ENCODE measurements around the gene GALNT17.
"Not testable (repeated sequence)": the region's sequence is repeated elsewhere in the genome, so short reads cannot be mapped to it uniquely, and the experiment has no call there.

The GALNT17 gene

DNA sequence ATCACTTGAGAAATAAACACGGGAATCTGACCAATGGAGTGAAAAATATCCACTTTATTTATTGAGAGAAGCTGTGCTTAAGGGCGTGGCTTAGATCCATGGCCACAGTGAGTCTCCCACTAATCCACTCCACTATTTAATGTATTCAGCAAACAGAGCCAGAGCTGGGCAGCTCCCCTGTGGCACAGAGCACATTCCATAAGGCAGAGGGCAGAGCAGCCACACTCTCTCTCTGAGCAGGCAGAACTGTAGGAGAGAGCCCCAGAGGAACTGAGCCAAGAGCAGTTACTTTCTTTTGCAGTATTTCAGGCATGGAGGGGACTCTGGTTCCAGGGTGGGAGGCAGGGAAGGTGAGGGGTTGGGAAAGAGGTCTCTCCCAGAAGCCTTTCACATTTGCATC lies 106.0 kb downstream of the GALNT17 start:
- DNase-seq: no peak

GRCh38 chr7:71238581-71239295 lies 106.8 kb downstream of the GALNT17 start:
- DNase-seq: no peak

DNA sequence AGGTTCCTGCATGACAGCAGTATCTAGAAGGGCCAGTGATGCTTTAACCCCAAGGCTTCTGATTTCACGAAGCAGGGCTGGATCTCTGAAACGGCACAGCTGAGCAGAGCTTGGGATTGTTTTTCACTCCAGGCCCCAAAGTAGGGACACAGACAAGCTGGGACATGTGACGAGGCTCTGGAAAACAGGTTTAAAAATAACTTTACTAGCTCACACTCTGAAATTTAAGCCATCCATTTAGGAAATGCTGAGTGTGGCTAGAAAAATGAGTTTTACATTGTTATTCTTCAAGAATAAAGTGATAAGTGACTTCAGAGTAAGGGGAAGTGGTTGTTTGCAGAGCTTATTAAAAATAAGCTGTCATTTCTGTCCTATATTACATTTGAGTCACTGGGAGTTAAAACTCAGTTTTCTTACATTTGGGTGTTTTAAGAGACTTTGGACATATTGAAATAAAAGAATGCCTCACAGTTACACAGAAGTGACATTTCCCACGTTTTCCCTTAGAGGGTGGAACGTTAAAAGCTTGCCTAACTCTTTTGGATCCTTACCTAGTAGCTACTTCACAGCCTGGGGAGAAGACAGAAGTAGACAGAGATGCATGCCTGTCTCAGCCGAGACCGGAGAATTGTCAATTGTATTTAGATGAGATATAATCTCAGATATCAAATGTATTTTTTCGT lies 107.8 kb downstream of the GALNT17 start:
- DNase-seq: no peak

- DNase-seq: no peak
Measured at GRCh38 chr7:71243736-71244410, 111.9 kb downstream of the GALNT17 start.

GRCh38 chr7:71245038-71245437 lies 113.1 kb downstream of the GALNT17 start:
- DNase-seq: no peak

- DNase-seq: no peak
Measured at GRCh38 chr7:71251706-71252105, 119.8 kb downstream of the GALNT17 start.

DNA sequence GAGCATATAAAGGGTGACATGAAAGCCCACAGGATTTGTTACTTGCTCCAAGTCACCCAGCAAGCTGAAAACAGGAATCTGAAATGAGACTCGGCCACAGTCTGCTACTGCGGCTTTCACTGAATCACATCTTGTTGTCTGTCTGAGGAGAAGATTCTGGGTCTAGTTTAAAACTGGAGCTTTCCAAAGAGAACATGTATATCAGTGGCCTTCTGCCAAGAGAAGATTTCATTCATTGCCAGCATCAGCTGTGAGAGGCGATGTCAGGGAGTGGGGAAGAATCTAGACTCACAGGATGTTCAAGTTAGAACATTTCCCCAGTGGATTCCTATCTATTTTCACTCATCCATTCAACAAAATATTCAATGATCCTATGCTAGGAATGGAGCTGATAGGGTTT lies 122.8 kb downstream of the GALNT17 start:
- no peak for DNase-seq

- DNase-seq: no peak
Measured at GRCh38 chr7:71255537-71256178, 123.7 kb downstream of the GALNT17 start.

DNA sequence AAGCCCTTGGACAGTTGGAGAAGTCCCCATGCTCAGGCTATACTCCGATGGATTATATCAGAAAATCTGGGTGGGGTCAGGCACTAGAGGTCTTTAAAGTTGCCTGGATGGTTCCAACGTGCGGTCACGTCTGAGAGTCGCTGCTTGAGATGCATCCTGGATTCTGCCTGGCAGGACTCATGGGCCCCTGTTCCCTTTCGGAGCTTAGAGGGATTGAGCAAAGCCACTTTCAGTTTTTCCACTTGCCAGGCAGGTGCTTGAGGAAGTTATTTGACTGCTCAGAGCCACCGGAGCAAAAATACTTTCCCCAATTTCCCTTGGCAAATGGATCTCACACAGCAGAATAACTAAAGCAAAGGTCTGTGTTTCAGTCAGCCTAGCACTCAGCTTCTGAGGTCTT lies 129.1 kb downstream of the GALNT17 start:
- DNase-seq: no peak

GRCh38 chr7:71262834-71263233 lies 130.9 kb downstream of the GALNT17 start:
- DNase-seq: not testable (repeated sequence)

- no peak for DNase-seq
Measured at GRCh38 chr7:71264005-71264404, 132.1 kb downstream of the GALNT17 start.

DNA sequence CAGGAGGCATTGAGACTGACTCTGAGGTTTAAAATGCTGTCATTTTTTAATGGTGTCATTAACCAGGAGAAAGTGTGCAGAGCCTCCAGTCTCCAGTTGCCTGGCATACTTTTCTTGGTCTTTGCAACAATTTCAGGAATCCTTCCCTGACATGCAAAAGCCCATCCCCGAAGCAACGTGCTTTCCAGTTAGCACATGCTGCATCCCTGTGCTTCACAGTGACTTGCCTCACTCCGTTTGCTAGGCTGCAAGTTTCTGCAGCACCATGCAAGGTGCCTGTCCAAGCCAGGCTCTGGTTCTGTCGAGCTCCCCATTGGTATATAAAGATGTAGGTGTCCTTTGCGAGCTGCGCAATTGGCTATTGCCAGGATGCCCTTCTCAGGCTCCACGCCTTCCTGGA lies 135.0 kb downstream of the GALNT17 start:
- no peak for DNase-seq

DNA sequence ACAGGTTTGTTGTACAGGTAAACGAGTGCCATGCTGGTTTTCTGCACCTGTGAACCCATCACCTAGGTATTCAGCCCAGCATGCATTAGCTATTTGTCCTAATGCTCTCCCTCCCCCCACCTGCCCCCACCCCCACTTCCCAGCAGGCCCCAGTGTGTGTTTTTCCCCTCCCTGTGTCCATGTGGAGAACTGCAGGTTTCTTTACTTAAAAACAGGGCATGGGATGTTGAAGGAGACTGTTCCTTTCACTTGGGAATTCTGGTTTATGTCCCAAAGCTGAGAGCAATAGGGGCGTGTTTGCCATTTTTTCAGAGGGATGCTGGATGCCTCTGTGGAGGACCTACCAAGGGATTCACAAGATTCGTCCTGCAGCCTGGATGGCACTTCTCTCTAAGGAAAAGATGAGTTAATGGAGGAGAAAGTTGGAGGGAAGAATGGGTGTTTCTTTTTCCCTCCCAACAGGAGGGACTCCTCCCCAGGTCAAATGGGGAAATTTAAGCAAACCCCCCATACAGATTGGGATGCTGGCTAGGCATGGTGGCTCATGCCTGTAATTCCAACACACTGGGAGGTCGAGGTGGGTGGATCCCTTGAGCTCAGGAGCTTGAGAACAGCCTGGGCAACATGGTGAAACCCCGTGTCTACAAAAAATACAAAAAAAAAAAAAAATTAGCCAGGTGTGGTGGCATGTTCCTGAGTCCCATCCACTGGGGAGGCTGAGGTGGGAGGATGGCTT lies 136.0 kb downstream of the GALNT17 start:
- DNase-seq: no peak

- DNase-seq: no peak
Measured at GRCh38 chr7:71270558-71270957, 138.6 kb downstream of the GALNT17 start.

DNA sequence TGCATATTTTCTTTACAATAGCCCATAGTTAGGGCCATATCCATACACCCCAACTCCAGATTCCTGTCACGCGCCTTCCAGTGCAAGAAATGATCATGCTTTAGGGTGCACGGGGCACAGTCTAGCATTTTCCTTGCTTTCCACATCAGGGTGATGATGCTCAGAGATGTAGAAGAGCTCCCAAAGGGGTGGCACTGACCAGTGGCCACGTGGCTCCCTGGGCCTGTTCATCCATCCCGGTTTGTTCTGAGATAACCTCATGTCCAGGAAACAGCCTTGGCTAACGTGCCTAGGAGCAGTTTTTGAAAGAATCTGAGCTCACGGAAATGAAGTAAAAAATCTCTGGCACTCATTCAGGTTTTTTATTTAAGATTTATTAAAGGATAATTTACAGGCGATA lies 139.3 kb downstream of the GALNT17 start:
- no peak for DNase-seq

DNA sequence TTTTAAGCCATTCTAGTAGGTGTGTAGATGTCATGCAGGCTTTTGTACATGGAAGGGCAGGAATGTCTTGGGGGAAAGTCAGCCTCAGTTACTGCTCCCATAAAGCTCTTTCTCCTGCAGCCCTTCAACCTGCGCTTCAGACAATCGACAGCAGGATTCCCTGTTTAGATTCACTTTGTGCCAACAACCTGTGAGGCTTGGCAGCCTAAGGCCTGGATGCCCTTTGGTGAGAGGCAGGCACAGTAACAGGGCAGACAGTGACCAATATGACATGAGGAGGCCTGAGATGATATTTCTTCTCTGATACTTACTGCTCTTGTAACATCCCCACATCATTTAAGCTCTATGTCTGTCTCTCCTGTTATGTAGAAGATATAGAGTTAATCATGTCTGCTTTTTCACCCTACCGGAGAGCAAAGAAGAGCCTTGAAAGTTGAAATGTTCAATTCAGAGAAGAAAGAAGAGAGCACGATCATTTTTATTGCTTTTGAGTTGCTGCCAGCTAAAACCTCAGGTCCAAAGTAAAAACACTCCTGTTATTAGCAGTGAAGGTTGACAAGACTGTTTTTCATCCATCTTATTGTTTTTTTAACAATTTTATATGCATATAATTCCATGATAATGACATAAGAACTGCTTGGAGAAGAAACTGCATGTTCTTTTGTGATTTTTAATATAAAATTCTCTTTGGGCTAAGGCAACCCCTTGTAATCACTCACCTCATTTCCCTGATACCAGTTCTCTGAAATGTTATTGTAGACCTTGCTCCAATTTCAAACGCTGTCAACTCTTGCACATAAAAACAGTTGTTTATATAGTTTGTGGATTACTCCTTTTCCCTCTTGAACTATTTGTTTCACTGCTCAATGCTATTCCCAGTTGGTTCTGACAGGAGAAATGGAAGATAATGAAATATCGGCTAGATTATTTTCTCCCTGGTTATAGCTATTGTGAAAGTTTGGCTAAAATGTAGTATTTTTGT lies 140.9 kb downstream of the GALNT17 start:
- no peak for DNase-seq

DNA sequence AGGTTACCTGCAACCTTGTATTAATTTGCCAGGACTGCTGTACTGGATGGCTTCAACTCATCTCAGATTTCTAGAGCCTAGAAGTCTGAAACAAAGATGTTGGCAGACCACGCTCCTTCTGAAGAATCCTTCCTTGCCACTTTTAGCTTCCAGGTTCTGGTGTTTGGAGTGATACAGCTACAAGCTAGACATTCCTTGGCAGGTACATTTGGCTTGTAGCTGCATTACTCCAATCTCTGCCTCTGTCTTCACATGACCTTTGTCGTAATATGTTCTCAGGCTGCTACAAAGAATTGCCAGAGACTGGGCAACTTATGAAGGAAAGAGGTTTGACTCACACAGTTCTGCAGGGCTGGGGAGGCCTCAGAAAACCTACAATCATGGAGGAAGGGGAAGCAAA lies 146.3 kb downstream of the GALNT17 start:
- no peak for DNase-seq

- no peak for DNase-seq
Measured at GRCh38 chr7:71281261-71281660, 149.3 kb downstream of the GALNT17 start.

GRCh38 chr7:71283802-71284201 lies 151.9 kb downstream of the GALNT17 start:
- no peak for DNase-seq

DNA sequence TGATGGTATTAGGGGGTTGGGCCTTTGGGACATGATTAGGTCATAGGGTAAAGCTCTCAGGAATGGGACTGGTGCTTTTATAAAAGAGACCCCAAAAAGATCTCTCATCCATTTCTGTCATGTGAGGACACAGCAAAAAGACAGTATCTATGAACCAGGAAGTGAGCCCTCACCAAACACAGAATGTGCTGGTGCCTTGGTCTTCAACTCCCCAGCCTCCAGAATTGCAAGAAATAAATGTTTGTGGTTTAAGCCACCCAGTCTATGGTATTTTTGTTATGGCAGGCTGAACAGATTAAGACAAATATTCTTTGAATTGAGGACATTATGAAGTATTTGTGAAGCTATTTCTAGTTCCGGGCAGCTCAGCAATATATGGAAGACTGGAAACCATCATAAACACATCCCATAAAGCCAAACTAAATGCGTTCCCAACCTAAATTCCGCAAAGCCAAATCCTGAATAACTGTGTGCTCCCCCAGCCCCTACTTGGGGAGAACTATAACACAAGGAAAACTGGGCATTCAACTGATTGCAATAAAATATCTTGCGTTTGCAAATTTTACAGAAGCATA lies 153.7 kb downstream of the GALNT17 start:
- no peak for DNase-seq

DNA sequence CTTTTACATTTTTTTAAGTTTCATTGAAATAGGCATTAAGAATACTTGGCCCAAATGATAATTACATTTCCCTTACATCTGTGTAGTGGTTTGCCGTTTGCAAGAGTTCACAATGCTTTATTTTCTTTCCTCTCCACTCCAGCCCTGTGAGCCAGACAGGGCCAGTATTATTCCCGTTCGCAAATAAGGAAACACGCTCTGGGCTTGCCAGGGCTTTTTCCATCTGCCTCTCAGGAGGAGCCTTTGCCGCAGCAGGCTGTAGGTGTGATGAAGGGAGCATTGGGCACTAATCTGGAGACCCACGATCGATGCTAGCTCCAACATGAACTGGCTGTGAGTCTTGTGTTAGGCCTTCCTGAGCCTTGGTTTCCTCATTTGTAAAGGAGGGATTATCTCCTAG lies 154.4 kb downstream of the GALNT17 start:
- DNase-seq: no peak
